Stimulated activated naive B cell treated with anti-CD40 and anti-IgM and Interleukin-4, amounts not matched to agents 10 μg/mL and 1 μg/mL and 100 μg/mL, for 72 hours (primary cell): Measurements from ENCODE around the gene XRCC5.

Experiments
- ATAC-seq, 2 donors: fragments of 150-1000 bp; cut with Tn5 transposase; replicated peaks; 2 replicates each; pipeline ENCODE4 v1.10.0; 2021; ENCODE audit warnings: moderate library complexity in 1 of 2
- DNase-seq: peaks from one replicate; pipeline ENCODE4 v3.0.0; 2021
- H3K27ac Mint-ChIP-seq: one replicate; pipeline ENCODE4 v1.8.0; 2022; ENCODE audit warnings: mild to moderate bottlenecking, mixed read lengths
- H3K27me3 Mint-ChIP-seq, 2 donors: one replicate each; pipeline ENCODE4 v1.8.0; 2022; ENCODE audit warnings: mixed read lengths in 2 of 2
- H3K36me3 Mint-ChIP-seq, 2 donors: one replicate each; pipeline ENCODE4 v1.8.0; 2022; ENCODE audit warnings: mixed read lengths in 2 of 2, mild to moderate bottlenecking in 1 of 2
- H3K4me1 Mint-ChIP-seq, 2 donors: one replicate each; pipeline ENCODE4 v1.8.0; 2022; ENCODE audit warnings: mixed read lengths in 2 of 2, mild to moderate bottlenecking in 1 of 2
- H3K4me3 Mint-ChIP-seq, 2 donors: one replicate each; pipeline ENCODE4 v1.8.0; 2022; ENCODE audit warnings: mild to moderate bottlenecking in 2 of 2, mixed read lengths in 2 of 2, moderate library complexity in 1 of 2
- H3K9me3 Mint-ChIP-seq, 2 donors: one replicate each; pipeline ENCODE4 v1.8.0; 2022; ENCODE audit warnings: mixed read lengths in 2 of 2, mild to moderate bottlenecking in 1 of 2

Gene XRCC5

GRCh38 chr2:216164087-216164486, 54.9 kb downstream of the XRCC5 start:
- DNase-seq (no peak), ATAC-seq (no peak)
- Mint-ChIP-seq H3K4me1 (peaks cover 8 to 10% of the 10 kb centered on the region in 2 donors), H3K9me3 (no peaks in the 10 kb centered on the region), H3K36me3 (peaks cover 36 to 50% of the 10 kb centered on the region in 2 donors), H3K27me3 (no peaks in the 10 kb centered on the region), H3K27ac (peak overlapping the region; percentile 83), H3K4me3 (no peak overlapping the region)

- Mint-ChIP-seq H3K27me3 (no peaks in the 10 kb centered on the region), H3K27ac (peak overlapping the region; percentile 83), H3K36me3 (peaks cover 40 to 51% of the 10 kb centered on the region in 2 donors), H3K9me3 (no peaks in the 10 kb centered on the region), H3K4me1 (peaks cover 8 to 11% of the 10 kb centered on the region in 2 donors), H3K4me3 (no peak overlapping the region)
- DNase-seq (no peak), ATAC-seq (no peak)
Observed at GRCh38 chr2:216164576-216164975, 55.4 kb downstream of the XRCC5 start.

GRCh38 chr2:216165711-216166110, 56.6 kb downstream of the XRCC5 start:
- Mint-ChIP-seq H3K4me1 (peaks cover 8 to 11% of the 10 kb centered on the region in 2 donors), H3K27me3 (no peaks in the 10 kb centered on the region), H3K4me3 (no peak overlapping the region), H3K9me3 (no peaks in the 10 kb centered on the region), H3K27ac (no peak overlapping the region), H3K36me3 (peaks cover 42 to 51% of the 10 kb centered on the region in 2 donors)
- ATAC-seq (no peak), DNase-seq (no peak)

GRCh38 chr2:216169087-216169486, 59.9 kb downstream of the XRCC5 start:
- DNase-seq (no peak), ATAC-seq (no peak)
- Mint-ChIP-seq H3K4me3 (no peak overlapping the region), H3K4me1 (peaks cover 8 to 15% of the 10 kb centered on the region in 2 donors), H3K27ac (peak overlapping the region; percentile 63), H3K27me3 (no peaks in the 10 kb centered on the region), H3K9me3 (no peaks in the 10 kb centered on the region), H3K36me3 (peaks cover 39 to 54% of the 10 kb centered on the region in 2 donors)

- no peak overlapping the region for H3K27ac Mint-ChIP-seq
- H3K36me3 Mint-ChIP-seq: peaks cover 45 to 54% of the 10 kb centered on the region in 2 donors
- H3K27me3 Mint-ChIP-seq: no peaks in the 10 kb centered on the region
- DNase-seq: no peak
- H3K4me1 Mint-ChIP-seq: peaks cover 11 to 15% of the 10 kb centered on the region in 2 donors
- no peak for ATAC-seq
- H3K4me3 Mint-ChIP-seq: no peak overlapping the region
- H3K9me3 Mint-ChIP-seq: no peaks in the 10 kb centered on the region
Observed at GRCh38 chr2:216170076-216170763, 61.1 kb downstream of the XRCC5 start.

- Mint-ChIP-seq H3K27me3 (no peaks in the 10 kb centered on the region), H3K36me3 (peaks cover 46 to 59% of the 10 kb centered on the region in 2 donors), H3K9me3 (no peaks in the 10 kb centered on the region), H3K4me1 (peaks cover 8 to 17% of the 10 kb centered on the region in 2 donors), H3K4me3 (no peak overlapping the region), H3K27ac (no peak overlapping the region)
- no peak for DNase-seq
- ATAC-seq: no peak
Observed at GRCh38 chr2:216171011-216171410, 61.9 kb downstream of the XRCC5 start.

GRCh38 chr2:216172493-216172892, 63.3 kb downstream of the XRCC5 start:
- H3K9me3 Mint-ChIP-seq: no peaks in the 10 kb centered on the region
- ATAC-seq (no peak), DNase-seq (no peak)
- peaks cover 8 to 26% of the 10 kb centered on the region in 2 donors for H3K4me1 Mint-ChIP-seq
- H3K27ac Mint-ChIP-seq: no peak overlapping the region
- H3K4me3 Mint-ChIP-seq: no peak overlapping the region
- H3K36me3 Mint-ChIP-seq: peaks cover 48 to 58% of the 10 kb centered on the region in 2 donors
- no peaks in the 10 kb centered on the region for H3K27me3 Mint-ChIP-seq

GRCh38 chr2:216179015-216179414, 69.9 kb downstream of the XRCC5 start:
- H3K27ac Mint-ChIP-seq: peak overlapping the region; percentile 80
- no peaks in the 10 kb centered on the region for H3K27me3 Mint-ChIP-seq
- ATAC-seq (no peak), DNase-seq (no peak)
- H3K36me3 Mint-ChIP-seq: peaks cover 41 to 63% of the 10 kb centered on the region in 2 donors
- H3K4me3 Mint-ChIP-seq: no peak overlapping the region
- no peaks in the 10 kb centered on the region for H3K9me3 Mint-ChIP-seq
- peaks cover 38 to 57% of the 10 kb centered on the region in 2 donors for H3K4me1 Mint-ChIP-seq

GRCh38 chr2:216181351-216181750, 72.2 kb downstream of the XRCC5 start:
- no peak overlapping the region for H3K4me3 Mint-ChIP-seq
- no peaks in the 10 kb centered on the region for H3K9me3 Mint-ChIP-seq
- H3K4me1 Mint-ChIP-seq: peaks cover 46 to 67% of the 10 kb centered on the region in 2 donors
- no peak for ATAC-seq
- H3K27ac Mint-ChIP-seq: peak overlapping the region; percentile 34
- H3K36me3 Mint-ChIP-seq: peaks cover 37 to 64% of the 10 kb centered on the region in 2 donors
- H3K27me3 Mint-ChIP-seq: no peaks in the 10 kb centered on the region
- DNase-seq: no peak

GRCh38 chr2:216181953-216182461, 72.9 kb downstream of the XRCC5 start:
- peak overlapping the region; percentile 42 for H3K27ac Mint-ChIP-seq
- ATAC-seq (peak in 1 of 2 donors; percentile 33), DNase-seq (no peak)
- no peak overlapping the region for H3K4me3 Mint-ChIP-seq
- peaks cover 35 to 58% of the 10 kb centered on the region in 2 donors for H3K36me3 Mint-ChIP-seq
- H3K27me3 Mint-ChIP-seq: no peaks in the 10 kb centered on the region
- peaks cover 44 to 64% of the 10 kb centered on the region in 2 donors for H3K4me1 Mint-ChIP-seq
- H3K9me3 Mint-ChIP-seq: no peaks in the 10 kb centered on the region

GRCh38 chr2:216183462-216183861, 74.3 kb downstream of the XRCC5 start:
- DNase-seq (no peak), ATAC-seq (peak; percentile 89)
- Mint-ChIP-seq H3K9me3 (no peaks in the 10 kb centered on the region), H3K4me3 (peak overlapping the region in 1 of 2 donors; percentile 18), H3K36me3 (peaks cover 40 to 67% of the 10 kb centered on the region in 2 donors), H3K27ac (peak overlapping the region; percentile 81), H3K4me1 (peaks cover 51 to 72% of the 10 kb centered on the region in 2 donors), H3K27me3 (no peaks in the 10 kb centered on the region)

- no peak overlapping the region for H3K27ac Mint-ChIP-seq
- peaks cover 36 to 50% of the 10 kb centered on the region in 2 donors for H3K4me1 Mint-ChIP-seq
Observed at GRCh38 chr2:216188559-216188850, 79.4 kb downstream of the XRCC5 start.

GRCh38 chr2:216188956-216189355, 79.8 kb downstream of the XRCC5 start:
- Mint-ChIP-seq H3K27me3 (no peaks in the 10 kb centered on the region), H3K4me1 (peaks cover 37 to 50% of the 10 kb centered on the region in 2 donors), H3K36me3 (peaks cover 36 to 63% of the 10 kb centered on the region in 2 donors), H3K27ac (no peak overlapping the region), H3K4me3 (no peak overlapping the region), H3K9me3 (no peaks in the 10 kb centered on the region)
- ATAC-seq: no peak
- no peak for DNase-seq

More at GRCh38 chr2:216188559-216188850, 79.4 kb downstream of the XRCC5 start:
- peaks cover 35 to 63% of the 10 kb centered on the region in 2 donors for H3K36me3 Mint-ChIP-seq
- H3K9me3 Mint-ChIP-seq: no peaks in the 10 kb centered on the region
- H3K27me3 Mint-ChIP-seq: no peaks in the 10 kb centered on the region
- no peak for DNase-seq
- ATAC-seq: no peak
- no peak overlapping the region for H3K4me3 Mint-ChIP-seq

- H3K4me1 Mint-ChIP-seq: peaks cover 39 to 52% of the 10 kb centered on the region in 2 donors
- no peak overlapping the region for H3K27ac Mint-ChIP-seq
- DNase-seq (no peak), ATAC-seq (no peak)
- peaks cover 39 to 66% of the 10 kb centered on the region in 2 donors for H3K36me3 Mint-ChIP-seq
- H3K27me3 Mint-ChIP-seq: no peaks in the 10 kb centered on the region
- no peaks in the 10 kb centered on the region for H3K9me3 Mint-ChIP-seq
- H3K4me3 Mint-ChIP-seq: no peak overlapping the region
Observed at GRCh38 chr2:216189410-216189809, 80.3 kb downstream of the XRCC5 start.

GRCh38 chr2:216192181-216192580, 83.0 kb downstream of the XRCC5 start:
- H3K27ac Mint-ChIP-seq: no peak overlapping the region
- ATAC-seq (no peak), DNase-seq (no peak)
- H3K4me3 Mint-ChIP-seq: no peak overlapping the region
- peaks cover 47 to 70% of the 10 kb centered on the region in 2 donors for H3K36me3 Mint-ChIP-seq
- no peaks in the 10 kb centered on the region for H3K9me3 Mint-ChIP-seq
- peaks cover 32 to 48% of the 10 kb centered on the region in 2 donors for H3K4me1 Mint-ChIP-seq
- H3K27me3 Mint-ChIP-seq: no peaks in the 10 kb centered on the region
